ENCODE measurements around the gene ATP13A2.

DNA sequence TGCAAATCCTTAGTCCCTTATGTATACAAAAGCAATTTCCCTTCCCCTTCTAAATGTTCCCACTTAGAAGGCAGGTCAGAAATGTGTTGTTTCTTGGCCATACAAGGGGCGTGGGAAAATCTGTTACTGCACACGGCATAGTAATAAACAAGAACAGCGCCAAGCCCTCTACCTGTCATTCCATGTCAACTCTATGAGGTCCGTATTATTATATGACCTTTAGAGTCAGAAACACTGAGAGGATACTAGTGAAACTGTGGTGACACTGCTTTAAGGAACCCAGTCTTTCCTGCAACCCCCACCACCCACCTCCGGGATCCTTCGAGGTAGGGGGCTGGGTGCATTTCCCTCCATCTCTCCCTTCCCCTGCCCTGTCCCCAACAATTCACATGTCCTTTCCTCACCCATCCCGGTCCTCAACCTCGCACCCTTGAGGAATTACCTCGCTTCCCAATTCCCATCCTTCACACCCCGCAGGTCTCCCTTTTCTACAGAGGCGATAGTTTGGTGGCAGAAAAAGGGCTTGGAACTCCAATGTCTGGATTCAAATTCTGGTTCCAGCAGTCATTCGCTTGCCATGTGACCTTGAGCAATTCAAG is 41.5 kb upstream of the ATP13A2 start:
- TF ChIP-seq CREB1 (IDR thresholded peaks at IDR 0.05; ENCODE audit: low read depth) (no peak), YY1 (IDR thresholded peaks at IDR 0.05; ENCODE audit: low read depth) (no peak), NFIC (IDR thresholded peaks at IDR 0.05) (no peak), EGR1 (IDR thresholded peaks at IDR 0.05) (no peak), EP300 (IDR thresholded peaks at IDR 0.05; ENCODE audit: borderline replicate concordance) (no peak), TAF1 (IDR thresholded peaks at IDR 0.05; ENCODE audit: low read depth) (no peak), RAD21 (IDR thresholded peaks at IDR 0.05; ENCODE audit: low read depth) (no peak)
- TF ChIP-seq, protein P1, sequence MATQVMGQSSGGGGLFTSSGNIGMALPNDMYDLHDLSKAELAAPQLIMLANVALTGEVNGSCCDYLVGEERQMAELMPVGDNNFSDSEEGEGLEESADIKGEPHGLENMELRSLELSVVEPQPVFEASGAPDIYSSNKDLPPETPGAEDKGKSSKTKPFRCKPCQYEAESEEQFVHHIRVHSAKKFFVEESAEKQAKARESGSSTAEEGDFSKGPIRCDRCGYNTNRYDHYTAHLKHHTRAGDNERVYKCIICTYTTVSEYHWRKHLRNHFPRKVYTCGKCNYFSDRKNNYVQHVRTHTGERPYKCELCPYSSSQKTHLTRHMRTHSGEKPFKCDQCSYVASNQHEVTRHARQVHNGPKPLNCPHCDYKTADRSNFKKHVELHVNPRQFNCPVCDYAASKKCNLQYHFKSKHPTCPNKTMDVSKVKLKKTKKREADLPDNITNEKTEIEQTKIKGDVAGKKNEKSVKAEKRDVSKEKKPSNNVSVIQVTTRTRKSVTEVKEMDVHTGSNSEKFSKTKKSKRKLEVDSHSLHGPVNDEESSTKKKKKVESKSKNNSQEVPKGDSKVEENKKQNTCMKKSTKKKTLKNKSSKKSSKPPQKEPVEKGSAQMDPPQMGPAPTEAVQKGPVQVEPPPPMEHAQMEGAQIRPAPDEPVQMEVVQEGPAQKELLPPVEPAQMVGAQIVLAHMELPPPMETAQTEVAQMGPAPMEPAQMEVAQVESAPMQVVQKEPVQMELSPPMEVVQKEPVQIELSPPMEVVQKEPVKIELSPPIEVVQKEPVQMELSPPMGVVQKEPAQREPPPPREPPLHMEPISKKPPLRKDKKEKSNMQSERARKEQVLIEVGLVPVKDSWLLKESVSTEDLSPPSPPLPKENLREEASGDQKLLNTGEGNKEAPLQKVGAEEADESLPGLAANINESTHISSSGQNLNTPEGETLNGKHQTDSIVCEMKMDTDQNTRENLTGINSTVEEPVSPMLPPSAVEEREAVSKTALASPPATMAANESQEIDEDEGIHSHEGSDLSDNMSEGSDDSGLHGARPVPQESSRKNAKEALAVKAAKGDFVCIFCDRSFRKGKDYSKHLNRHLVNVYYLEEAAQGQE (IDR thresholded peaks at IDR 0.05; ENCODE audit: low read depth) = no peak
- TF ChIP-seq, protein P2, sequence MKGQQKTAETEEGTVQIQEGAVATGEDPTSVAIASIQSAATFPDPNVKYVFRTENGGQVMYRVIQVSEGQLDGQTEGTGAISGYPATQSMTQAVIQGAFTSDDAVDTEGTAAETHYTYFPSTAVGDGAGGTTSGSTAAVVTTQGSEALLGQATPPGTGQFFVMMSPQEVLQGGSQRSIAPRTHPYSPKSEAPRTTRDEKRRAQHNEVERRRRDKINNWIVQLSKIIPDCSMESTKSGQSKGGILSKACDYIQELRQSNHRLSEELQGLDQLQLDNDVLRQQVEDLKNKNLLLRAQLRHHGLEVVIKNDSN (IDR thresholded peaks at IDR 0.05) = peak; percentile 14; the same call in 1 of the 2 replicates
